ENCODE measurements around the gene GABRR1.
"Not testable (repeated sequence)": the region's sequence is repeated elsewhere in the genome, so short reads cannot be mapped to it uniquely, and the experiment has no call there.

GABRR1 gene

DNA sequence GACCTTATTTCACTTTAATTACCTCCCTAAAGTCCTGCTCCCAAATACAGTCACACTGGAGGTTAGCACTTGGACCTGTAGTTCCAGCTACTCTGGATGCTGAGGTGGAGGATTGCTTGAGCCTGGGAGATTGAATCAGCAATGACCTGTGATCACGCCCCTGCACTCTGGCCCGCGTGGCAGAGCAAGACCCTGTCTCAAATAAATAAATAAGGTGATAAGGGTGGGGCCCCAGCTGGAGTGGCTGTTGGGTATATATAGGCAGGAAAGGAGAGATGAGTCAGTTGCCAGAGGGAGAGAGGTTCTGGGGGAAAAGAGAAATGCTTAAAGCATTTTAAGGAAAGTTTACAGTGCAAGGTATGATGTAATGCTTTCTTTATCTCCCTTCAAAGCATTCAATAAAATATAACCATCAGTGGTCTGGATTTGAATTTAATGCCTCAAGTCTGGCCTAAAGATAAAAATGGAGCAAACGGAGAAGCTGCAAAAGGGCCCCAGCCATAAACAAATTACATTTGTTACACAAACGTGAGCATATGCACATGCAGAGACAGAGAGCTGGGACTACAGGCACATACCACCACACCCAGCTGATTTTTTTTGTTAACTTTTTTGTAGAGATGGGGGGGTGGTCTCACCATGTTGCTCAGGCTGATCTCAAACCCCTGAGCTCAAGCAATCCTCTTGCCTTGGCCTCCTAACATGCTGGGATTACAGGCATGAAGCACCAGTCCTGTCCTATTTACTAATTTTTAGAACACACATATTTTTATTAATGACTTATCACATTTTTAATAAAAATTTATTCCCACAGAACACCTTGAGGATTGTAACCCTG lies 77.4 kb downstream of the GABRR1 start:
- Histone ChIP-seq H3K27me3 (ENCODE audit: low read depth) (no peaks in the 10 kb centered on the region), H3K4me1 (peaks cover 7% of the 10 kb centered on the region), H3K4me3 (no peak overlapping the region), H3K36me3 (replicated peaks) (no peaks in the 10 kb centered on the region), H3K9me3 (no peaks in the 10 kb centered on the region)
- in situ Hi-C loops (cut with MboI; ENCODE audit: low sequenced_read_pairs), result no loop called here
- no peak for DNase-seq (ENCODE audit: low spot score in 2 of 2)

DNA sequence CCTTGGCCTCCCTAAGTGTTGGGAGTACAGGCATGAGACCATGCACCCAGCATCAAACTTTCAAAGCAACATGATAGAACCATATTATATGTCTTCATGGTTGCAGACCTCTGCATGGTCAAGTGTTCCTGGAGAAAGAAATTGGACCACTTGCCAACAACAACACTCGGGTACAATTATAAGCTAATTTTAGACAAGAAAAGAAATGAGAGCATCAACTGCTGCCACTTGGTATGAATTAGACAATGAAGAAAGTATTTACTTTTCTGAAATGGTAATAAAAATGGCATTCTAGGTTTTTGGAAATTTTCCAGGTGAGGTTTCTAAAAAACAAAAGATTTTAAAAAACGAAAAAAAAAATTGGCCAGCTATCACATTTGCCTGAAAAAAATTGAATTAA lies 79.0 kb downstream of the GABRR1 start:
- no peak for DNase-seq (ENCODE audit: low spot score in 2 of 2)
- in situ Hi-C loops (cut with MboI; ENCODE audit: low sequenced_read_pairs), result no loop called here
- Histone ChIP-seq H3K9me3 (no peaks in the 10 kb centered on the region), H3K36me3 (replicated peaks) (no peaks in the 10 kb centered on the region), H3K27me3 (ENCODE audit: low read depth) (no peaks in the 10 kb centered on the region), H3K4me3 (no peak overlapping the region), H3K4me1 (no peaks in the 10 kb centered on the region)

DNA sequence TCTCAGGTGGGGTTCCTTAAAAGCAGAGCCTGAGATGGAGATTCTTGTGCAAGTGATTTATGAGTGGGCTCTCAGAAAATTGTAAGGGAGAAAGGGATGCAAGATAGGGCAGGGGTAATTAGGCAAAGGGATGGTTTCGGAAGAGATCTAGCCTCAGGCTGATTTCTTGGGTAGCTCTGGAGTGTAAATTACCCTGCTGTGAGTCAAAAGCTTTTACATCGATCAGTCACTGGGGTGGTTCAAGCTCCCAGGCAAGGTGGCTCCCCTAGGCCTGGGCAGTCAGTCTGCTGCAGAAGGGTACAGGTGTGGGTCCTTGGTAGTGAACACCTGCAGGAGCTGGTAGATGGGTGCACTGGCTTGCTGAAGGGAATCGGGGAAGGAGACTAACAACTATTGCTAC lies 82.4 kb downstream of the GABRR1 start:
- Histone ChIP-seq H3K36me3 (replicated peaks) (no peaks in the 10 kb centered on the region), H3K27me3 (ENCODE audit: low read depth) (no peaks in the 10 kb centered on the region), H3K4me3 (no peak overlapping the region), H3K9me3 (no peaks in the 10 kb centered on the region), H3K4me1 (no peaks in the 10 kb centered on the region)
- no peak for DNase-seq (ENCODE audit: low spot score in 2 of 2)
- in situ Hi-C loops (cut with MboI; ENCODE audit: low sequenced_read_pairs), result no loop called here

- in situ Hi-C loops (cut with MboI; ENCODE audit: low sequenced_read_pairs), result no loop called here
- no peaks in the 10 kb centered on the region for H3K36me3 ChIP-seq (replicated peaks)
- no peaks in the 10 kb centered on the region for H3K27me3 ChIP-seq (ENCODE audit: low read depth)
- H3K9me3 ChIP-seq, result peaks cover under 1% of the 10 kb centered on the region; the same call in 1 of the 2 replicates
- no peak for DNase-seq (ENCODE audit: low spot score in 2 of 2)
- no peak overlapping the region for H3K4me3 ChIP-seq
- no peaks in the 10 kb centered on the region for H3K4me1 ChIP-seq
Observed at GRCh38 chr6:89133981-89134380, 83.2 kb downstream of the GABRR1 start.

DNA sequence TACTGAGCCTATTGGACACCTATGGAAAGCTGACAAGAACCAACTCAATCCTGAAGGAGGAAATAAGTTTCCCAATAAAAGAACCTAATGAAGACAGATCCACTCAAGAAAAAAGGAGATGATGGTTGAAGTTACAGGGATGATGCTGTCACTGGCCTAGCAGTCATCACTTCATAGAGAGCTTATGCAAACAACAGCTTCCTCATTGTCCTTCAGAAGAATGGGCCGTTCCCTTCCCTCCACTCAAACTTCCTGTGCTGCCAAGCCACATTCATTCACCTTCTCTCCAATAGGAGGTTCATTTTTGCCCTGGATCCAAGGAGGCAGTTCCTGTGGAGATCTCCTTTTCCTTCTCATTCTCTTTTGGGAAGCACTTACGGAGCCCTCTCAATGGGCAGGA lies 85.1 kb downstream of the GABRR1 start:
- in situ Hi-C loops (cut with MboI; ENCODE audit: low sequenced_read_pairs), result no loop called here
- Histone ChIP-seq H3K4me1 (no peaks in the 10 kb centered on the region), H3K27me3 (ENCODE audit: low read depth) (no peaks in the 10 kb centered on the region), H3K9me3 (peaks cover 6% of the 10 kb centered on the region; the same call in 1 of the 2 replicates), H3K4me3 (no peak overlapping the region), H3K36me3 (replicated peaks) (no peaks in the 10 kb centered on the region)
- no peak for DNase-seq (ENCODE audit: low spot score in 2 of 2)

- Histone ChIP-seq H3K4me1 (no peaks in the 10 kb centered on the region), H3K27me3 (ENCODE audit: low read depth) (no peaks in the 10 kb centered on the region), H3K36me3 (replicated peaks) (no peaks in the 10 kb centered on the region), H3K4me3 (no peak overlapping the region), H3K9me3 (peaks cover 6% of the 10 kb centered on the region; the same call in 1 of the 2 replicates)
- no peak for DNase-seq (ENCODE audit: low spot score in 2 of 2)
- in situ Hi-C loops (cut with MboI; ENCODE audit: low sequenced_read_pairs), result no loop called here
Observed at GRCh38 chr6:89131599-89131998, 85.6 kb downstream of the GABRR1 start.

GRCh38 chr6:89128256-89128671 lies 88.9 kb downstream of the GABRR1 start:
- DNase-seq (ENCODE audit: low spot score in 2 of 2); H3K36me3 ChIP-seq (replicated peaks); H3K4me1 ChIP-seq; in situ Hi-C loops (cut with MboI; ENCODE audit: low sequenced_read_pairs); H3K9me3 ChIP-seq; H3K27me3 ChIP-seq (ENCODE audit: low read depth); H3K4me3 ChIP-seq: not testable (repeated sequence)

Measured in HAP-1 (cell line).